ENCODE measurements around the gene GPC1.

The GPC1 gene

GRCh38 chr2:240429341-240429871 is 6.1 kb upstream of the GPC1 start:
- TF ChIP-seq REST (IDR thresholded peaks at IDR 0.05; ENCODE audit: insufficient read depth in 1 of 2, low read depth in 2 of 2, low read length in 2 of 2) (no peak), FOXP2 (optimal IDR thresholded peaks at IDR 0.05; ENCODE audit: borderline replicate concordance, extremely low read depth, extremely low read length, insufficient read depth) (no peak), POLR2AphosphoS5 (IDR thresholded peaks at IDR 0.05; ENCODE audit: low read depth, low read length) (no peak), SIN3A (IDR thresholded peaks at IDR 0.05; ENCODE audit: borderline replicate concordance, insufficient read depth, low read length) (no peak)

- TF ChIP-seq POLR2AphosphoS5 (IDR thresholded peaks at IDR 0.05; ENCODE audit: low read depth, low read length) (no peak), TAF1 (IDR thresholded peaks at IDR 0.05; ENCODE audit: borderline replicate concordance, insufficient read depth, low read length) (no peak), FOXP2 (optimal IDR thresholded peaks at IDR 0.05; ENCODE audit: borderline replicate concordance, extremely low read depth, extremely low read length, insufficient read depth) (no peak), SIN3A (IDR thresholded peaks at IDR 0.05; ENCODE audit: borderline replicate concordance, insufficient read depth, low read length) (no peak), REST (IDR thresholded peaks at IDR 0.05; ENCODE audit: insufficient read depth in 1 of 2, low read depth in 2 of 2, low read length in 2 of 2) (no peak)
Measured at GRCh38 chr2:240429872-240430491, 5.5 kb upstream of the GPC1 start.

- TF ChIP-seq TAF1 (IDR thresholded peaks at IDR 0.05; ENCODE audit: borderline replicate concordance, insufficient read depth, low read length) (no peak), SIN3A (IDR thresholded peaks at IDR 0.05; ENCODE audit: borderline replicate concordance, insufficient read depth, low read length) (no peak), POLR2AphosphoS5 (IDR thresholded peaks at IDR 0.05; ENCODE audit: low read depth, low read length) (no peak), FOXP2 (optimal IDR thresholded peaks at IDR 0.05; ENCODE audit: borderline replicate concordance, extremely low read depth, extremely low read length, insufficient read depth) (no peak), REST (IDR thresholded peaks at IDR 0.05; ENCODE audit: insufficient read depth in 1 of 2, low read depth in 2 of 2, low read length in 2 of 2) (no peak)
Measured at GRCh38 chr2:240430595-240430994, 4.9 kb upstream of the GPC1 start.

- no peak for TF ChIP-seq SIN3A (IDR thresholded peaks at IDR 0.05; ENCODE audit: borderline replicate concordance, insufficient read depth, low read length)
- no peak for TF ChIP-seq TAF1 (IDR thresholded peaks at IDR 0.05; ENCODE audit: borderline replicate concordance, insufficient read depth, low read length)
- TF ChIP-seq REST (IDR thresholded peaks at IDR 0.05; ENCODE audit: insufficient read depth in 1 of 2, low read depth in 2 of 2, low read length in 2 of 2): no peak
- no peak for TF ChIP-seq FOXP2 (optimal IDR thresholded peaks at IDR 0.05; ENCODE audit: borderline replicate concordance, extremely low read depth, extremely low read length, insufficient read depth)
- no peak for TF ChIP-seq POLR2AphosphoS5 (IDR thresholded peaks at IDR 0.05; ENCODE audit: low read depth, low read length)
Measured at GRCh38 chr2:240431271-240431660, 4.2 kb upstream of the GPC1 start.

All from PFSK-1 (cell line).